HepG2 (cell line): ENCODE measurements around the gene BORCS5. TPM values are rescaled to one million over a fixed set of nuclear protein-coding genes. Genes with fewer than 3 reads are reported as not detected.
A peak's percentile ranks its signal among the peaks of the same experiment; 100 is the strongest.

Experiments
- ARHGAP35 ChIP-seq: sonication (generic); formaldehyde crosslinking; IDR thresholded peaks from 2 replicates; pipeline ENCODE4 v1.9.0; 2022; ENCODE audit warnings: mild to moderate bottlenecking, inconsistent platforms, moderate library complexity, missing genetic modification reagents, borderline replicate concordance
- JDP2 ChIP-seq: sonication (generic); formaldehyde crosslinking; IDR thresholded peaks from 2 replicates; pipeline ENCODE4 v1.8.1; 2022; ENCODE audit warnings: missing genetic modification reagents, borderline replicate concordance
- NAIF1 ChIP-seq: sonication (generic); formaldehyde crosslinking; IDR thresholded peaks from 2 replicates; pipeline ENCODE4 v1.5.0; 2020; ENCODE audit warnings: mild to moderate bottlenecking, missing genetic modification reagents, borderline replicate concordance
- RORA ChIP-seq: sonication (generic); formaldehyde crosslinking; IDR thresholded peaks from 2 replicates; pipeline ENCODE4 v1.5.0; 2020; ENCODE audit warnings: mild to moderate bottlenecking, missing genetic modification reagents, moderate library complexity
- SMARCE1 ChIP-seq: fragments of 450-650 bp; IDR thresholded peaks from 2 replicates; pipeline ENCODE4 v1.6.1; 2017; ENCODE audit warnings: borderline replicate concordance
- WIZ ChIP-seq: sonication (generic); formaldehyde crosslinking; IDR thresholded peaks from 2 replicates; pipeline ENCODE4 v1.5.1; 2020; ENCODE audit warnings: mild to moderate bottlenecking, missing genetic modification reagents
- ZNF225 ChIP-seq: sonication (generic); formaldehyde crosslinking; IDR thresholded peaks from 2 replicates; pipeline ENCODE4 v1.4.0; 2020; ENCODE audit warnings: mild to moderate bottlenecking, missing genetic modification reagents
- ZNF317 ChIP-seq: sonication (generic); formaldehyde crosslinking; IDR thresholded peaks from 2 replicates; pipeline ENCODE4 v1.5.0; 2020; ENCODE audit warnings: mild to moderate bottlenecking, missing genetic modification reagents
- ZNF468 ChIP-seq: sonication (generic); formaldehyde crosslinking; IDR thresholded peaks from 2 replicates; pipeline ENCODE4 v1.8.0; 2022; ENCODE audit warnings: mild to moderate bottlenecking, moderate library complexity, missing genetic modification reagents
- ZNF773 ChIP-seq: sonication (generic); formaldehyde crosslinking; IDR thresholded peaks from 2 replicates; pipeline ENCODE4 v1.4.0; 2020; ENCODE audit warnings: missing genetic modification reagents, borderline replicate concordance
- polyA plus RNA-seq, 8 experiments: library from polyadenylated mRNA; depleted of rRNA in 3 of 8; stranded (reverse) in 7 of 8; unstranded in 1 of 8; fragments of >200 nt; fragmentation: Illumina TruSeq in 4 of 8; extraction: Trizol in 4 of 8; gene quantifications; 2 replicates each; pipeline versions ENCODE4 v1.2.1 to v1.2.3, GENCODE V29; 2011 to 2016; ENCODE audit warnings: low read depth in 4 of 8, missing spikeins in 1 of 8, mixed read lengths in 1 of 8; ENCODE audit not compliant: insufficient read depth in 1 of 8
- total RNA-seq, 5 experiments: library from RNA; depleted of rRNA; stranded (reverse); fragments of >200 nt; fragmentation: Illumina TruSeq; extraction: Trizol; gene quantifications; 2 replicates each; pipeline ENCODE4 v1.2.3, GENCODE V29; 2016; ENCODE audit warnings: low read depth in 1 of 5
- TF ChIP-seq, protein P1 (sequence below), 2 experiments: fragments of 450-650 bp in 1 of 2; sonication (generic) in 1 of 2; formaldehyde crosslinking in 1 of 2; IDR thresholded peaks; 2 replicates each; pipeline versions ENCODE4 v1.6.1 to v1.8.0; 2016 to 2022; ENCODE audit warnings: antibody characterized with exemption in 1 of 2, mild to moderate bottlenecking in 1 of 2, missing genetic modification reagents in 1 of 2
- TF ChIP-seq, protein P2 (sequence below): sonication (generic); formaldehyde crosslinking; IDR thresholded peaks from 2 replicates; pipeline ENCODE4 v1.5.1; 2020; ENCODE audit warnings: mild to moderate bottlenecking, moderate library complexity, missing genetic modification reagents
- TF ChIP-seq, protein P3 (sequence below): sonication (generic); formaldehyde crosslinking; IDR thresholded peaks from 2 replicates; pipeline ENCODE4 v1.4.0; 2020; ENCODE audit warnings: missing genetic modification reagents
- TF ChIP-seq, protein P4 (sequence below): sonication (generic); formaldehyde crosslinking; IDR thresholded peaks from 2 replicates; pipeline ENCODE4 v1.5.0; 2020; ENCODE audit warnings: missing genetic modification reagents

BORCS5 gene
- total and polyA plus RNA-seq, 2 of the 13 experiments (the other 11 are each of a cell fraction or from before 2014, with no cell fraction given), result 3.9 to 4.7 TPM

DNA sequence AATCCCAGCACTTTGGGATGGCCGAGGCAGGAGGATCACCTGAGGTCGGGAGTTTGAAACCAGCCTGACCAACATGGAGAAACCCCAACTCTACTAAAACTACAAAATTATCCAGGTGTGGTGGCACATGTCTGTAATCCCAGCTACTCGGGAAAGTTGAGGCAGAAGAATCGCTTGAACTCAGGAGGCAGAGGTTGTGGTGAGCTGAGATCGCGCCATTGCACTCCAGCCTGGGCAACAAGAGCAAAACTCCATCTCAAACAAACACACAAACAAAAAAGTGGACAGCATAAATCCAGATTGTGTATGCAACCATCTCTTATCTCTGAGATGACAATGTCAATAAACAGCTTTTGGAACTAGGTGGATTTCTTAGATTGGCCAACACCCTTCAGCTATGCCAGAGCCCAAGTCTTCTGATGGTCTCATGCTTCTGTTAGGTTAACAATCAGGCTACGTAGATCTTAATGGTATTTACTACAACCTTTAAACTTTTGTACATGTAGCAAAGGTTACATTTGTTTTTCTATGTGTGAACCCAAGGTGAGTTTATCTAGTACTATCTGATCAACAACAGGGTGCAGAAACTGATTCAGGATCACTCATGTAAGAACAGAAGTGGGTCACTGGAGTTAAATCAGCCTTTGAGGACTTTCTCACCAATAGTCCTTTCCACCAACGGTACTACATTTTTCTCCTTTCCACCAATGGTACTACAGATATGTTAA is 132.1 kb downstream of the BORCS5 start (continued):
- TF ChIP-seq, protein P1, sequence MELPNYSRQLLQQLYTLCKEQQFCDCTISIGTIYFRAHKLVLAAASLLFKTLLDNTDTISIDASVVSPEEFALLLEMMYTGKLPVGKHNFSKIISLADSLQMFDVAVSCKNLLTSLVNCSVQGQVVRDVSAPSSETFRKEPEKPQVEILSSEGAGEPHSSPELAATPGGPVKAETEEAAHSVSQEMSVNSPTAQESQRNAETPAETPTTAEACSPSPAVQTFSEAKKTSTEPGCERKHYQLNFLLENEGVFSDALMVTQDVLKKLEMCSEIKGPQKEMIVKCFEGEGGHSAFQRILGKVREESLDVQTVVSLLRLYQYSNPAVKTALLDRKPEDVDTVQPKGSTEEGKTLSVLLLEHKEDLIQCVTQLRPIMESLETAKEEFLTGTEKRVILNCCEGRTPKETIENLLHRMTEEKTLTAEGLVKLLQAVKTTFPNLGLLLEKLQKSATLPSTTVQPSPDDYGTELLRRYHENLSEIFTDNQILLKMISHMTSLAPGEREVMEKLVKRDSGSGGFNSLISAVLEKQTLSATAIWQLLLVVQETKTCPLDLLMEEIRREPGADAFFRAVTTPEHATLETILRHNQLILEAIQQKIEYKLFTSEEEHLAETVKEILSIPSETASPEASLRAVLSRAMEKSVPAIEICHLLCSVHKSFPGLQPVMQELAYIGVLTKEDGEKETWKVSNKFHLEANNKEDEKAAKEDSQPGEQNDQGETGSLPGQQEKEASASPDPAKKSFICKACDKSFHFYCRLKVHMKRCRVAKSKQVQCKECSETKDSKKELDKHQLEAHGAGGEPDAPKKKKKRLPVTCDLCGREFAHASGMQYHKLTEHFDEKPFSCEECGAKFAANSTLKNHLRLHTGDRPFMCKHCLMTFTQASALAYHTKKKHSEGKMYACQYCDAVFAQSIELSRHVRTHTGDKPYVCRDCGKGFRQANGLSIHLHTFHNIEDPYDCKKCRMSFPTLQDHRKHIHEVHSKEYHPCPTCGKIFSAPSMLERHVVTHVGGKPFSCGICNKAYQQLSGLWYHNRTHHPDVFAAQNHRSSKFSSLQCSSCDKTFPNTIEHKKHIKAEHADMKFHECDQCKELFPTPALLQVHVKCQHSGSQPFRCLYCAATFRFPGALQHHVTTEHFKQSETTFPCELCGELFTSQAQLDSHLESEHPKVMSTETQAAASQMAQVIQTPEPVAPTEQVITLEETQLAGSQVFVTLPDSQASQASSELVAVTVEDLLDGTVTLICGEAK (IDR thresholded peaks at IDR 0.05), result no peak
- TF ChIP-seq, protein P1 (CRISPR knock-in tag; IDR thresholded peaks at IDR 0.05), result no peak
- TF ChIP-seq, protein P2, sequence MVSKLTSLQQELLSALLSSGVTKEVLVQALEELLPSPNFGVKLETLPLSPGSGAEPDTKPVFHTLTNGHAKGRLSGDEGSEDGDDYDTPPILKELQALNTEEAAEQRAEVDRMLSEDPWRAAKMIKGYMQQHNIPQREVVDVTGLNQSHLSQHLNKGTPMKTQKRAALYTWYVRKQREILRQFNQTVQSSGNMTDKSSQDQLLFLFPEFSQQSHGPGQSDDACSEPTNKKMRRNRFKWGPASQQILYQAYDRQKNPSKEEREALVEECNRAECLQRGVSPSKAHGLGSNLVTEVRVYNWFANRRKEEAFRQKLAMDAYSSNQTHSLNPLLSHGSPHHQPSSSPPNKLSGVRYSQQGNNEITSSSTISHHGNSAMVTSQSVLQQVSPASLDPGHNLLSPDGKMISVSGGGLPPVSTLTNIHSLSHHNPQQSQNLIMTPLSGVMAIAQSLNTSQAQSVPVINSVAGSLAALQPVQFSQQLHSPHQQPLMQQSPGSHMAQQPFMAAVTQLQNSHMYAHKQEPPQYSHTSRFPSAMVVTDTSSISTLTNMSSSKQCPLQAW (CRISPR knock-in tag), result 0 out of 2 replicates have a peak, but pooled peaks have one; percentile 56
- TF ChIP-seq NAIF1 (CRISPR knock-in tag) (no peak), SMARCE1 (no peak), ZNF225 (CRISPR knock-in tag) (no peak), ZNF468 (CRISPR knock-in tag) (no peak), ZNF317 (CRISPR knock-in tag) (no peak), ZNF773 (CRISPR knock-in tag) (no peak), RORA (CRISPR knock-in tag) (0 out of 2 replicates have a peak, but pooled peaks have one; percentile 68), WIZ (no peak), ARHGAP35 (no peak), JDP2 (no peak)
- TF ChIP-seq, protein P3, sequence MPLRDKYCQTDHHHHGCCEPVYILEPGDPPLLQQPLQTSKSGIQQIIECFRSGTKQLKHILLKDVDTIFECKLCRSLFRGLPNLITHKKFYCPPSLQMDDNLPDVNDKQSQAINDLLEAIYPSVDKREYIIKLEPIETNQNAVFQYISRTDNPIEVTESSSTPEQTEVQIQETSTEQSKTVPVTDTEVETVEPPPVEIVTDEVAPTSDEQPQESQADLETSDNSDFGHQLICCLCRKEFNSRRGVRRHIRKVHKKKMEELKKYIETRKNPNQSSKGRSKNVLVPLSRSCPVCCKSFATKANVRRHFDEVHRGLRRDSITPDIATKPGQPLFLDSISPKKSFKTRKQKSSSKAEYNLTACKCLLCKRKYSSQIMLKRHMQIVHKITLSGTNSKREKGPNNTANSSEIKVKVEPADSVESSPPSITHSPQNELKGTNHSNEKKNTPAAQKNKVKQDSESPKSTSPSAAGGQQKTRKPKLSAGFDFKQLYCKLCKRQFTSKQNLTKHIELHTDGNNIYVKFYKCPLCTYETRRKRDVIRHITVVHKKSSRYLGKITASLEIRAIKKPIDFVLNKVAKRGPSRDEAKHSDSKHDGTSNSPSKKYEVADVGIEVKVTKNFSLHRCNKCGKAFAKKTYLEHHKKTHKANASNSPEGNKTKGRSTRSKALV (CRISPR knock-in tag), result no peak
- TF ChIP-seq, protein P4, sequence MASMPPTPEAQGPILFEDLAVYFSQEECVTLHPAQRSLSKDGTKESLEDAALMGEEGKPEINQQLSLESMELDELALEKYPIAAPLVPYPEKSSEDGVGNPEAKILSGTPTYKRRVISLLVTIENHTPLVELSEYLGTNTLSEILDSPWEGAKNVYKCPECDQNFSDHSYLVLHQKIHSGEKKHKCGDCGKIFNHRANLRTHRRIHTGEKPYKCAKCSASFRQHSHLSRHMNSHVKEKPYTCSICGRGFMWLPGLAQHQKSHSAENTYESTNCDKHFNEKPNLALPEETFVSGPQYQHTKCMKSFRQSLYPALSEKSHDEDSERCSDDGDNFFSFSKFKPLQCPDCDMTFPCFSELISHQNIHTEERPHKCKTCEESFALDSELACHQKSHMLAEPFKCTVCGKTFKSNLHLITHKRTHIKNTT, result no peak
